ENCODE results near the gene ATXN7L1.
A peak's percentile ranks its signal among the peaks of the same experiment; 100 is the strongest.
"Not testable (repeated sequence)": the region's sequence is repeated elsewhere in the genome, so short reads cannot be mapped to it uniquely, and the experiment has no call there.

Gene ATXN7L1

DNA sequence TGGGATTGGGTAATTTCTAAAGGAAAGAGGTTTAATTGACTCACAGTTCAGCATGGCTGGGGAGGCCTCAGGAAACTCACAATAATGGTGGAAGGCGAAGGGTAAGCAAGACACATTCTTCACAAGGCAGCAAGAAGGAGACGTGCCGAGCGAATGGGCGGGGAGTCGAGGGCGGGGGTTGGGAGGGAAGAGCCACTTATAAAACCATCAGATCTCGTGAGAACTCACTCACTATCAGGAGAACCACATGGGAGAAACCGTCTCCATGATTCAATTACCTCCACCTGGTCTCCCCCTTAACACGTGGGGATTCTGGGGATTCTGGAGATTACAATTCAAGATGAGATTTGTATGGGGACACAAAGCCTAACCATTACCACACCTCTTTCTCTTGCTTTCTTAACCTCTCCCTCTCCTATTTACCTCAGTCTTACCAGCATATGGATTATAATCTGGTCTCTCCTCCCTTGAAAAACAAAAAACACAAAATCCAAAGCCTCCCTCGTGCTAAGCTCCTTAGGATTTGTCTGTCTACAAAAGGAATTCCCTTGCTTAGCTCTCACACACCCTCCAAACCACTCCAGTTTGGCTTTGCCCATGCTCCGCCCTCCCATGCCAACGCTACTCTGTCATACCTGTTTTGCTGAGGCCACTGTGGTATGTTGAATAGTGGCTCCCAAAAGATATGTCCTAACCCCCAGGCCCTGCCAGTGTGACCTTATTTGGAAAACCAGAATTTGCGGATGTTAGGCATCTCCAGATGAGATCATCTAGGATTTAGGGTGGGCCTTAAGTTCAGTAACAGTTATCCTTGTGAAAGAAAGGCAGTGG is 275.5 kb downstream of the ATXN7L1 start:
- TF ChIP-seq TAF1 (IDR thresholded peaks at IDR 0.05; ENCODE audit: borderline replicate concordance, low read depth, low read length): no peak
- no peak for TF ChIP-seq POLR2A (IDR thresholded peaks at IDR 0.05; ENCODE audit: low read depth, low read length)
- TF ChIP-seq POLR2AphosphoS5 (IDR thresholded peaks at IDR 0.05; ENCODE audit: low read depth, low read length): no peak
- no peak for FAIRE-seq
- no peak for DNase-seq (ENCODE audit: insufficient read length)

DNA sequence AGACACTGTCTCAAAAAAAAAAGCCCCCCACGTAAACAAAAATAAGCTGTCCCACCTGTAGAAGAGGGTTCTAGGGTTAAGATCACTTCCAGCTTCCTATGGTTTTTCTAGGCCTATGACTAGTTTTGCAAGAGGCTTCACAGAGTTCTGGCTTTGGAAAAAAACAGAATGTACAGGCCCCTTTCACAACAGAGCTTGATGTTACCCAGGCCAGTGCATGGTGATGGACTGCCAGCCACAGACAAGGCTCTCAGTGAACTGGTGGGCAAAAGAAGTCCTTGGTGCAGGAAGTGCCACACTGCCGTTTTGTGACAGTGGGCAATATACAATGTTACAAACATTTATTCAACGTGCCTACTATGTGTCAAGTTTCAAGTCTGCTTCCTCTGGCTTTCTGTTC is 276.8 kb downstream of the ATXN7L1 start:
- DNase-seq (ENCODE audit: insufficient read length) (no peak), FAIRE-seq (no peak)
- TF ChIP-seq TAF1 (IDR thresholded peaks at IDR 0.05; ENCODE audit: borderline replicate concordance, low read depth, low read length) (no peak), POLR2A (IDR thresholded peaks at IDR 0.05; ENCODE audit: low read depth, low read length) (no peak), POLR2AphosphoS5 (IDR thresholded peaks at IDR 0.05; ENCODE audit: low read depth, low read length) (no peak)

DNA sequence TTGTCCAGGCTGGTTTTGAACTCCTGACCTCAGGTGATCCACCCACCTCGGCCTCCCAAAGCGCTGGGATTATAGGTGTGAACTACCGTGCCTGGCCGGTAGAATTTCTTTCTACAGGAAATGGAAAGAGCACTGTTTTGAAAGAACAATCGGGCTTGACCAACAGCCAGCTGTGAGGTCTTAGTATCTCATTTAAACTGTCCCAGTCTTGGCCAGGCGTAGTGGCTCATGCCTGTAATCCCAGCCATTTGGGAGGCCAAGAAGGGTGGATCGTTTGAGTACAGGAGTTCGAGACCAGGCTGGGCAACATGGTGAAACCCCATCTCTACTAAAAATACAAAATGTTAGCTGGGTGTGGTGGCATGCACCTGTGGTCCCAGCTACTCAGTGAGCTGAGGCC is 277.3 kb downstream of the ATXN7L1 start:
- FAIRE-seq; DNase-seq (ENCODE audit: insufficient read length): not testable (repeated sequence)

DNA sequence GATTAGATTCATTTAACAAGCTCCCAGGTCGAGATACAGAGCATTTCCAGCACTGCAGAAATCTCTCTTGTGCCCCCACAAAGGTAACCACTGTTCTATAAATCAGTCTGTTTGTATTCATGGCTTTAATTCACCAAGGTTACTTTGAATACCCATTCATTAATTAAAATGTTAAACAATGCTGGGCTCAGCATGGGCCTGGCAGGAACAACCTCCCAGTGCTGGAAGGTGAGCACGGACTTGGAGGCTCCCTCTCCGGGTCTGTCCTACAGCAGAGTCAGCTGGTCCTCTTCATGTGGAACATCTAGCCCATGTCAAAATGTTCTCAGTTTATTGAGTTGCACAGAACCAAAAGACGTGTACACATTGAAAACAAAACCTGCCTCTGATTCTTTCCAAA is 279.5 kb downstream of the ATXN7L1 start:
- TF ChIP-seq TAF1 (IDR thresholded peaks at IDR 0.05; ENCODE audit: borderline replicate concordance, low read depth, low read length): no peak
- FAIRE-seq (no peak), DNase-seq (ENCODE audit: insufficient read length) (no peak)

DNA sequence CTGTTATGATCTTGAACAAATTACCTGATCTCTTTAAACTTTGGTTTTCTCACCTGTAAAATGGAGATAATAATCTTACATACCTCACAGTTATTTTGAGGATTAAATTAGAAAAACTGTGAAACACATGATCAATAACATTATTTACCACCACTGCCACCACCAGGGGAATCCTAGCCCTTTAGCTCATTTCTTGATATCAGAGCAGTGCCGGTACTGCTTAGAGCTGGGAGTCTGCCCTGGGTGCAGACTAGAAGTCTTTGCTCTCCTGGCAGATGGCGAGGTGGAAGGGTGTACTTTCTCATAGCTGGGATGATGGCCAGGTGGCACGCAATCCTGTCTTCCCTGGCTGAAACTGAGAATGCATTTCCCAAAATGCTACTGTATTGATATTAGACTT is 282.4 kb downstream of the ATXN7L1 start:
- FAIRE-seq: no peak
- TF ChIP-seq POLR2A (IDR thresholded peaks at IDR 0.05; ENCODE audit: low read depth, low read length) (no peak), POLR2AphosphoS5 (IDR thresholded peaks at IDR 0.05; ENCODE audit: low read depth, low read length) (no peak), TAF1 (IDR thresholded peaks at IDR 0.05; ENCODE audit: borderline replicate concordance, low read depth, low read length) (no peak)
- DNase-seq (ENCODE audit: insufficient read length): no peak

- FAIRE-seq (no peak), DNase-seq (ENCODE audit: insufficient read length) (no peak)
- no peak for TF ChIP-seq POLR2AphosphoS5 (IDR thresholded peaks at IDR 0.05; ENCODE audit: low read depth, low read length)
- no peak for TF ChIP-seq TAF1 (IDR thresholded peaks at IDR 0.05; ENCODE audit: borderline replicate concordance, low read depth, low read length)
- TF ChIP-seq POLR2A (IDR thresholded peaks at IDR 0.05; ENCODE audit: low read depth, low read length): no peak
These were observed 284.9 kb downstream of the ATXN7L1 start for GRCh38 chr7:105591522-105591921.

DNA sequence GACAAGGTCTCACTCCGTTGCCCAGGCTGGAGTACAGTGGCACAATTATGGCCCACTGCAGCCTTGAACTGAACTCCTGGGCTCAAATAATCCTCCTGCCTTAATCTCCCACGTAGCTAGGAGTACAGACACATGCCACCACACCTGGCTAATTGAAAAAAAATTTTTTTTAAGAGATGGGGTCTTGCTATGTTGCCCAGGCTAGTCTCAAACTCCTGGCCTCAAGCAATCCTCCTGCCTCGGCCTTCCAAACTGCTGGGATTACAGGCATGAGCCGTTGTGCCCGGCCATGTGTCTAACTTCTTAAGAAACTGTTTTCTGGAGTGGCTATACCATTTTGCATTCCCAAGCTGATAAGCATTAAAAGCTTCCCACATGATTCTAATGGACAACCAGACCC is 285.6 kb downstream of the ATXN7L1 start:
- TF ChIP-seq POLR2AphosphoS5 (IDR thresholded peaks at IDR 0.05; ENCODE audit: low read depth, low read length) (no peak), TAF1 (IDR thresholded peaks at IDR 0.05; ENCODE audit: borderline replicate concordance, low read depth, low read length) (no peak), POLR2A (IDR thresholded peaks at IDR 0.05; ENCODE audit: low read depth, low read length) (no peak)
- DNase-seq (ENCODE audit: insufficient read length) (no peak), FAIRE-seq (no peak)

DNA sequence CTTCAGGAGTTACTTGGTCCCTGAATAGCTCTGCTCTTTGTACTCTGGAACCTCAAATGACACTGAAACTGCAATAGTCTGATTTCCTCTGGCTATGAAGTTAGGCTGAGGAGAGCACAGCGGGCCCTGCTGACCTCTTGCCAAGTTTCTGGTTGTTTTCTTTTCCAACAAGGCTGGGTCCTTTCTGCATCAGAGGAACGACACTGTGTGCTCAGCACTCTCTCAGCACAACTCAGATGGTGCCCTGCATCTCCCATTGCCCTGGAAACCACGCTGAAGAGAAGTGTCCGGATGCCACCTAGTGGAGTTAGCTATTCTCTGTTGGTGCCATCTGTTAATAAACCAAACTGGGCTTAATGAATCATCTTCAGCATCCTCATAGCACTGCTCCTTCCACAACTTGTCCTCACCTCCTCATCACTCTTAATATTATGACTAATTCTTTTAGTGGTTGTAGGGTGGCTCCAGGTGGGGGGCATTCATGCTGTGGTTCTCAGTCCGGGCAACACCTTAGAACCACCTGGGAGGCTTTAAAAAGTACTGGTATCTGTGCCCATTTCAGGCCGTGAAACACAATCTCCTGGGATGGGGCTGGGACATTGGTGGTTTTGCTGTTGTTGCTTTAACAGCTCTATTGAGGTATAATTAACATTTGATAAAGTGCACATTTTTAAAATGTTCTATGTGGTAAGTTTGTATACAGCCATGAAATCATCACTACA is 286.9 kb downstream of the ATXN7L1 start:
- DNase-seq (ENCODE audit: insufficient read length): no peak
- FAIRE-seq: peak; percentile 75
- TF ChIP-seq POLR2A (IDR thresholded peaks at IDR 0.05; ENCODE audit: low read depth, low read length) (no peak), POLR2AphosphoS5 (IDR thresholded peaks at IDR 0.05; ENCODE audit: low read depth, low read length) (no peak)

GRCh38 chr7:105587909-105588635 is 288.3 kb downstream of the ATXN7L1 start:
- no peak for TF ChIP-seq POLR2AphosphoS5 (IDR thresholded peaks at IDR 0.05; ENCODE audit: low read depth, low read length)
- TF ChIP-seq TAF1 (IDR thresholded peaks at IDR 0.05; ENCODE audit: borderline replicate concordance, low read depth, low read length): no peak
- TF ChIP-seq POLR2A (IDR thresholded peaks at IDR 0.05; ENCODE audit: low read depth, low read length): no peak
- FAIRE-seq (no peak), DNase-seq (ENCODE audit: insufficient read length) (no peak)

- TF ChIP-seq POLR2A (IDR thresholded peaks at IDR 0.05; ENCODE audit: low read depth, low read length) (no peak), TAF1 (IDR thresholded peaks at IDR 0.05; ENCODE audit: borderline replicate concordance, low read depth, low read length) (no peak), POLR2AphosphoS5 (IDR thresholded peaks at IDR 0.05; ENCODE audit: low read depth, low read length) (no peak)
- FAIRE-seq (no peak), DNase-seq (ENCODE audit: insufficient read length) (no peak)
These were observed 290.4 kb downstream of the ATXN7L1 start for GRCh38 chr7:105585850-105586500.

- no peak for FAIRE-seq
- no peak for TF ChIP-seq POLR2AphosphoS5 (IDR thresholded peaks at IDR 0.05; ENCODE audit: low read depth, low read length)
- TF ChIP-seq TAF1 (IDR thresholded peaks at IDR 0.05; ENCODE audit: borderline replicate concordance, low read depth, low read length): no peak
- TF ChIP-seq POLR2A (IDR thresholded peaks at IDR 0.05; ENCODE audit: low read depth, low read length): no peak
These were observed 292.2 kb downstream of the ATXN7L1 start for GRCh38 chr7:105584165-105584564.

More at GRCh38 chr7:105584165-105584564, 292.2 kb downstream of the ATXN7L1 start:
- no peak for DNase-seq (ENCODE audit: insufficient read length)
